Measurements from ENCODE around the gene SLC4A1. TPM values are rescaled to one million over a fixed set of nuclear protein-coding genes. Genes with fewer than 3 reads are reported as not detected.
A peak's percentile ranks its signal among the peaks of the same experiment; 100 is the strongest.

SLC4A1 gene
- total and polyA plus RNA-seq, 2 of the 13 experiments (the other 11 are each of a cell fraction or from before 2014, with no cell fraction given) = not detected

DNA sequence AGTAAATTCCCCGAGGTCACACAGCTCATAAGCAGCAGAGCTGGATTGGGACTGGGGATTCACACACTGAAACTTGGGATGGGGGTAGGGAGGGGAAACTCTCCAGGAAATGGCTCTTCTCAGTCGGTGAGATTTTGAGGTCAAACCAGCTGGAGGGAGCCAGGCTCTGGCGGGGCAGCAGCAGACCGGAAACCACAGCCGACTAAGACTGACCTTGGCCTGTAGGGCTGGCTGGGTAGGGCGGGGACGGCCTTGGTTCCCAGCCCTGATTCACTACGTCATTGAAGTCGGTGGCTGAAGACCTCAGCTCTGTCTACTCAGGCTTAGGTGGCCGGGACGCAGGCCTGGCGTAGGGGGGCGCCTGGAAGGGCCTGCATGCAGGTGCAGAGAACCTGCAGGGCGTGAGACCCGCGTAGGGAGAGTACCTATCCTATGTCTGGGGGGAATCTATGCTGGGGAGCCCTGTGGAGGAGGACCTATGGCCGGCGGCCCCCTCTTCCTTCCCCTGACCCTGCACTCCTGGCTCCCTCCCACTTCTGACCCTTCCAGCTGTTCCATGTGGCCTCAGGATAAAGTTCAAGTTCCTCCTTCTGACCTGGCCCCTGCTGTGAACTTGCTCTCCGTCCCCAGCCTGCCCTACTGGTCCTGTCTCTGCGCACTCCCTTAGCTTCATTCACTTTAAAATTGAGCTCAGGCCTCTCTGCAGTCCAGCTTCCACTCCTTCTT is 11.9 kb upstream of the SLC4A1 start (continued):
- TF ChIP-seq ZNF570 (CRISPR knock-in tag; IDR thresholded peaks at IDR 0.05; ENCODE audit: borderline replicate concordance) = no peak
- no peak for TF ChIP-seq ZNF629 (CRISPR knock-in tag; conservative IDR thresholded peaks at IDR 0.05)
- TF ChIP-seq NAIF1 (CRISPR knock-in tag; IDR thresholded peaks at IDR 0.05; ENCODE audit: borderline replicate concordance) = no peak
- TF ChIP-seq ZNF713 (CRISPR knock-in tag; IDR thresholded peaks at IDR 0.05) = no peak
- TF ChIP-seq, protein P1, sequence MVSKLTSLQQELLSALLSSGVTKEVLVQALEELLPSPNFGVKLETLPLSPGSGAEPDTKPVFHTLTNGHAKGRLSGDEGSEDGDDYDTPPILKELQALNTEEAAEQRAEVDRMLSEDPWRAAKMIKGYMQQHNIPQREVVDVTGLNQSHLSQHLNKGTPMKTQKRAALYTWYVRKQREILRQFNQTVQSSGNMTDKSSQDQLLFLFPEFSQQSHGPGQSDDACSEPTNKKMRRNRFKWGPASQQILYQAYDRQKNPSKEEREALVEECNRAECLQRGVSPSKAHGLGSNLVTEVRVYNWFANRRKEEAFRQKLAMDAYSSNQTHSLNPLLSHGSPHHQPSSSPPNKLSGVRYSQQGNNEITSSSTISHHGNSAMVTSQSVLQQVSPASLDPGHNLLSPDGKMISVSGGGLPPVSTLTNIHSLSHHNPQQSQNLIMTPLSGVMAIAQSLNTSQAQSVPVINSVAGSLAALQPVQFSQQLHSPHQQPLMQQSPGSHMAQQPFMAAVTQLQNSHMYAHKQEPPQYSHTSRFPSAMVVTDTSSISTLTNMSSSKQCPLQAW (CRISPR knock-in tag; IDR thresholded peaks at IDR 0.05) = peak; percentile 67
- peak; percentile 55; the same call in 1 of the 2 replicates for TF ChIP-seq ZNF292 (CRISPR knock-in tag; IDR thresholded peaks at IDR 0.05; ENCODE audit: borderline replicate concordance, low read depth)
- TF ChIP-seq ZNF124 (CRISPR knock-in tag; IDR thresholded peaks at IDR 0.05) = 0 out of 2 replicates have a peak, but pooled peaks have one; percentile 27
- TF ChIP-seq, protein P2, sequence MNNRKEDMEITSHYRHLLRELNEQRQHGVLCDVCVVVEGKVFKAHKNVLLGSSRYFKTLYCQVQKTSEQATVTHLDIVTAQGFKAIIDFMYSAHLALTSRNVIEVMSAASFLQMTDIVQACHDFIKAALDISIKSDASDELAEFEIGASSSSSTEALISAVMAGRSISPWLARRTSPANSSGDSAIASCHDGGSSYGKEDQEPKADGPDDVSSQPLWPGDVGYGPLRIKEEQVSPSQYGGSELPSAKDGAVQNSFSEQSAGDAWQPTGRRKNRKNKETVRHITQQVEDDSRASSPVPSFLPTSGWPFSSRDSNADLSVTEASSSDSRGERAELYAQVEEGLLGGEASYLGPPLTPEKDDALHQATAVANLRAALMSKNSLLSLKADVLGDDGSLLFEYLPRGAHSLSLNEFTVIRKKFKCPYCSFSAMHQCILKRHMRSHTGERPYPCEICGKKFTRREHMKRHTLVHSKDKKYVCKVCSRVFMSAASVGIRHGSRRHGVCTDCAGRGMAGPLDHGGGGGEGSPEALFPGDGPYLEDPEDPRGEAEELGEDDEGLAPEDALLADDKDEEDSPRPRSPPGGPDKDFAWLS (CRISPR knock-in tag; IDR thresholded peaks at IDR 0.05; ENCODE audit: borderline replicate concordance) = no peak
- TF ChIP-seq NFKBIZ (CRISPR knock-in tag; IDR thresholded peaks at IDR 0.05) = no peak
- TF ChIP-seq, protein P3, sequence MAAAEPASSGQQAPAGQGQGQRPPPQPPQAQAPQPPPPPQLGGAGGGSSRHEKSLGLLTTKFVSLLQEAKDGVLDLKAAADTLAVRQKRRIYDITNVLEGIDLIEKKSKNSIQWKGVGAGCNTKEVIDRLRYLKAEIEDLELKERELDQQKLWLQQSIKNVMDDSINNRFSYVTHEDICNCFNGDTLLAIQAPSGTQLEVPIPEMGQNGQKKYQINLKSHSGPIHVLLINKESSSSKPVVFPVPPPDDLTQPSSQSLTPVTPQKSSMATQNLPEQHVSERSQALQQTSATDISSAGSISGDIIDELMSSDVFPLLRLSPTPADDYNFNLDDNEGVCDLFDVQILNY (CRISPR knock-in tag; conservative IDR thresholded peaks at IDR 0.05) = no peak
- TF ChIP-seq STAG1 (CRISPR knock-in tag; IDR thresholded peaks at IDR 0.05) = no peak
- TF ChIP-seq MIER2 (CRISPR knock-in tag; IDR thresholded peaks at IDR 0.05) = peak; percentile 68; the same call in 1 of the 2 replicates
- peak; percentile 94 for TF ChIP-seq ERF (CRISPR knock-in tag; IDR thresholded peaks at IDR 0.05)
- TF ChIP-seq, protein P4, sequence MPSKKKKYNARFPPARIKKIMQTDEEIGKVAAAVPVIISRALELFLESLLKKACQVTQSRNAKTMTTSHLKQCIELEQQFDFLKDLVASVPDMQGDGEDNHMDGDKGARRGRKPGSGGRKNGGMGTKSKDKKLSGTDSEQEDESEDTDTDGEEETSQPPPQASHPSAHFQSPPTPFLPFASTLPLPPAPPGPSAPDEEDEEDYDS (CRISPR knock-in tag; IDR thresholded peaks at IDR 0.05) = no peak
- TF ChIP-seq RBFOX2 (IDR thresholded peaks at IDR 0.05; ENCODE audit: low read depth, low read length) = no peak
- TF ChIP-seq, protein P5, sequence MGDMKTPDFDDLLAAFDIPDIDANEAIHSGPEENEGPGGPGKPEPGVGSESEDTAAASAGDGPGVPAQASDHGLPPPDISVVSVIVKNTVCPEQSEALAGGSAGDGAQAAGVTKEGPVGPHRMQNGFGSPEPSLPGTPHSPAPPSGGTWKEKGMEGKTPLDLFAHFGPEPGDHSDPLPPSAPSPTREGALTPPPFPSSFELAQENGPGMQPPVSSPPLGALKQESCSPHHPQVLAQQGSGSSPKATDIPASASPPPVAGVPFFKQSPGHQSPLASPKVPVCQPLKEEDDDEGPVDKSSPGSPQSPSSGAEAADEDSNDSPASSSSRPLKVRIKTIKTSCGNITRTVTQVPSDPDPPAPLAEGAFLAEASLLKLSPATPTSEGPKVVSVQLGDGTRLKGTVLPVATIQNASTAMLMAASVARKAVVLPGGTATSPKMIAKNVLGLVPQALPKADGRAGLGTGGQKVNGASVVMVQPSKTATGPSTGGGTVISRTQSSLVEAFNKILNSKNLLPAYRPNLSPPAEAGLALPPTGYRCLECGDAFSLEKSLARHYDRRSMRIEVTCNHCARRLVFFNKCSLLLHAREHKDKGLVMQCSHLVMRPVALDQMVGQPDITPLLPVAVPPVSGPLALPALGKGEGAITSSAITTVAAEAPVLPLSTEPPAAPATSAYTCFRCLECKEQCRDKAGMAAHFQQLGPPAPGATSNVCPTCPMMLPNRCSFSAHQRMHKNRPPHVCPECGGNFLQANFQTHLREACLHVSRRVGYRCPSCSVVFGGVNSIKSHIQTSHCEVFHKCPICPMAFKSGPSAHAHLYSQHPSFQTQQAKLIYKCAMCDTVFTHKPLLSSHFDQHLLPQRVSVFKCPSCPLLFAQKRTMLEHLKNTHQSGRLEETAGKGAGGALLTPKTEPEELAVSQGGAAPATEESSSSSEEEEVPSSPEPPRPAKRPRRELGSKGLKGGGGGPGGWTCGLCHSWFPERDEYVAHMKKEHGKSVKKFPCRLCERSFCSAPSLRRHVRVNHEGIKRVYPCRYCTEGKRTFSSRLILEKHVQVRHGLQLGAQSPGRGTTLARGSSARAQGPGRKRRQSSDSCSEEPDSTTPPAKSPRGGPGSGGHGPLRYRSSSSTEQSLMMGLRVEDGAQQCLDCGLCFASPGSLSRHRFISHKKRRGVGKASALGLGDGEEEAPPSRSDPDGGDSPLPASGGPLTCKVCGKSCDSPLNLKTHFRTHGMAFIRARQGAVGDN (CRISPR knock-in tag; IDR thresholded peaks at IDR 0.05) = peak; percentile 83
- TF ChIP-seq KDM4B (CRISPR knock-in tag; IDR thresholded peaks at IDR 0.05) = no peak; the same call in 1 of the 2 replicates
